GM12872 (cell line): ENCODE data around the gene SYT7.
A peak's percentile ranks its signal among the peaks of the same experiment; 100 is the strongest.

Experiments used
- CTCF ChIP-seq: IDR thresholded peaks from 3 replicates; pipeline ENCODE4 v1.5.1; 2011; ENCODE audit warnings: low read depth, mild to moderate bottlenecking, low read length, moderate library complexity; ENCODE audit not compliant: insufficient read depth

SYT7 gene

GRCh38 chr11:61524963-61525587 lies 55.8 kb downstream of the SYT7 start:
- TF ChIP-seq CTCF: no peak

GRCh38 chr11:61524446-61524845 lies 56.4 kb downstream of the SYT7 start:
- no peak for TF ChIP-seq CTCF

- no peak for TF ChIP-seq CTCF
These were observed 58.0 kb downstream of the SYT7 start for GRCh38 chr11:61522881-61523280.

- no peak for TF ChIP-seq CTCF
These were observed 62.7 kb downstream of the SYT7 start for GRCh38 chr11:61518032-61518795.

GRCh38 chr11:61516675-61517572 lies 64.0 kb downstream of the SYT7 start:
- peak; percentile 98 for TF ChIP-seq CTCF

GRCh38 chr11:61516191-61516590 lies 64.7 kb downstream of the SYT7 start:
- no peak for TF ChIP-seq CTCF

- TF ChIP-seq CTCF: no peak
These were observed 65.2 kb downstream of the SYT7 start for GRCh38 chr11:61515686-61516085.
